Measurements from ENCODE around the gene HACE1.

GRCh38 chr6:104729433-104729832 is 130.3 kb downstream of the HACE1 start:
- TF ChIP-seq CTCF (conservative IDR thresholded peaks at IDR 0.05 in 1 of 2, IDR thresholded peaks at IDR 0.05 in 1 of 2; ENCODE audit: extremely low read depth in 1 of 2, insufficient read depth in 1 of 2, low read depth in 1 of 2, low read length in 2 of 2) (no peak), EZH2 (IDR thresholded peaks at IDR 0.05; ENCODE audit: borderline replicate concordance, low read length) (no peak)

All from mammary epithelial cell (primary cell).